ENCODE data around the gene SEMA4G. TPM values are rescaled to one million over a fixed set of nuclear protein-coding genes. Genes with fewer than 3 reads are reported as not detected.
"Not testable (repeated sequence)": the region's sequence is repeated elsewhere in the genome, so short reads cannot be mapped to it uniquely, and the experiment has no call there.

Gene SEMA4G
- total RNA-seq, 1 experiment from 2014 or later: 29.4 TPM

DNA sequence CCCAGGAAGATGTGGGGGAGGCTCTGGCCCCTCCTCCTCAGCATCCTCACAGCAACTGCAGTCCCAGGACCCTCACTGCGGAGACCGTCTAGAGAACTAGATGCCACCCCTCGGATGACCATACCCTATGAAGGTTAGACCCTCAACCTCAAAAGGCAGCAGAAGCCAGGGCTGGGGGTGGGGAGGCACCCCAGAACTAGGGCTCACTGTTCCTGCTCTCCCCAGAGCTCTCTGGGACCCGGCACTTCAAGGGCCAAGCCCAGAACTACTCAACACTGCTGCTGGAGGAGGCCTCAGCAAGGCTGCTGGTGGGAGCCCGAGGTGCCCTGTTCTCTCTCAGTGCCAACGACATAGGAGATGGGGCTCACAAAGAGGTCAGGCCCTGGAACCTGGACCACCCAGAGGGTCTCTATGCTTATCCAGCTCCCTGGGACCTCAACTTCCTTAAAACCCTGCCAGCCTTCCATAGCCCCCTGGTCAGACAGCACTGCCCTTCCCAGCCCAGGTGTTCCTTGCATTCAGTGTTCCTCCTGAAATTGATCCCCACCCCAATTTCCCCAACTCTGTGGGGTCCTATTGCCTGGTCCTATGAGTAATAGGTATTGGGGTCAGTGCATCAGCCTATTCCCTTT is 3.7 kb downstream of the SEMA4G start:
- POLR2A ChIA-PET: no interaction called here
- ATAC-seq: no peak
- H3K4me2 ChIP-seq (ENCODE audit: low read length): no peak overlapping the region
- H2AFZ ChIP-seq (ENCODE audit: low read depth, low read length, poor library complexity, severe bottlenecking): no peak overlapping the region
- no peaks in the 10 kb centered on the region for H3K27me3 ChIP-seq (ENCODE audit: insufficient read depth, low read length)
- no peak overlapping the region for H3K4me3 ChIP-seq (replicated peaks in 1 of 2; ENCODE audit: low read depth in 1 of 2, low read length in 2 of 2)
- BruUV-seq (replicated peaks): no TSS peak
- RAD21 ChIA-PET (ENCODE audit: low non-redundant PET in 1 of 2, low total read pairs in 2 of 2, uncharacterized antibody in 2 of 2, unreplicated experiment in 2 of 2): no interaction called here
- H3K9ac ChIP-seq (ENCODE audit: low read length): no peak overlapping the region
- no peaks in the 10 kb centered on the region for H3K9me3 ChIP-seq (ENCODE audit: control insufficient read depth in 1 of 2, insufficient read depth in 1 of 2, low read depth in 1 of 2, low read length in 2 of 2)
- intact Hi-C loops (cut with micrococcal nuclease): no loop called here
- no peak overlapping the region for H3K27ac ChIP-seq (ENCODE audit: low read depth, low read length)
- TF ChIP-seq ZBTB33 (IDR thresholded peaks at IDR 0.05; ENCODE audit: extremely low read depth, insufficient replicate concordance, low read length): no peak
- no peak for TF ChIP-seq YY1 (IDR thresholded peaks at IDR 0.05; ENCODE audit: extremely low read depth, insufficient replicate concordance, low read depth, low read length)
- TF ChIP-seq EZH2 (IDR thresholded peaks at IDR 0.05): no peak
- TF ChIP-seq ZFX (IDR thresholded peaks at IDR 0.05): no peak
- TF ChIP-seq CTCF (IDR thresholded peaks at IDR 0.05 in 2 of 3, conservative IDR thresholded peaks at IDR 0.05 in 1 of 3; ENCODE audit: borderline replicate concordance in 1 of 3, insufficient read depth in 1 of 3, low read depth in 2 of 3, low read length in 2 of 3): no peak
- TF ChIP-seq POLR2A (IDR thresholded peaks at IDR 0.05; ENCODE audit: borderline replicate concordance, extremely low read depth, insufficient read depth, insufficient read length): no peak
- no peak for TF ChIP-seq SIN3A (IDR thresholded peaks at IDR 0.05; ENCODE audit: low read depth)
- TF ChIP-seq EZH2phosphoT487 (IDR thresholded peaks at IDR 0.05; ENCODE audit: borderline replicate concordance): no peak
- CTCF ChIA-PET: interaction anchor here (0.6 kb wide), 1 partner anchor 187 kb away, joined by 3 read pairs; no protein-coding TSS in a partner anchor
- peaks cover 10 to 40% of the 10 kb centered on the region in 2 experiments; a peak in 3 of 4 replicates for H3K4me1 ChIP-seq (ENCODE audit: control insufficient read depth in 1 of 2, insufficient read depth in 2 of 2, low read length in 2 of 2)
- H3K9me2 ChIP-seq (ENCODE audit: insufficient read depth): no peaks in the 10 kb centered on the region
- H3K79me2 ChIP-seq (ENCODE audit: insufficient read depth, low read length): no peaks in the 10 kb centered on the region
- H3K36me3 ChIP-seq (ENCODE audit: control insufficient read depth in 1 of 2, insufficient read depth in 2 of 2, low read length in 2 of 2): 0 out of 4 replicates have a peak, but pooled peaks cover 0 to under 1% of the 10 kb centered on the region in 2 experiments
- DNase-seq (ENCODE audit: low read depth, low spot score): no peak
- no peaks in the 10 kb centered on the region for H4K20me1 ChIP-seq (ENCODE audit: insufficient read depth)

GRCh38 chr10:100975397-100975796 is 6.1 kb downstream of the SEMA4G start:
- H3K79me2 ChIP-seq (ENCODE audit: insufficient read depth, low read length); H3K4me3 ChIP-seq (replicated peaks in 1 of 2; ENCODE audit: low read depth in 1 of 2, low read length in 2 of 2); H4K20me1 ChIP-seq (ENCODE audit: insufficient read depth); H3K9ac ChIP-seq (ENCODE audit: low read length); CTCF ChIA-PET; RAD21 ChIA-PET (ENCODE audit: low non-redundant PET in 1 of 2, low total read pairs in 2 of 2, uncharacterized antibody in 2 of 2, unreplicated experiment in 2 of 2); POLR2A ChIA-PET; BruUV-seq (replicated peaks); intact Hi-C loops (cut with micrococcal nuclease); H3K9me2 ChIP-seq (ENCODE audit: insufficient read depth); ATAC-seq; H3K9me3 ChIP-seq (ENCODE audit: control insufficient read depth in 1 of 2, insufficient read depth in 1 of 2, low read depth in 1 of 2, low read length in 2 of 2); DNase-seq (ENCODE audit: low read depth, low spot score); H2AFZ ChIP-seq (ENCODE audit: low read depth, low read length, poor library complexity, severe bottlenecking); H3K4me2 ChIP-seq (ENCODE audit: low read length); H3K27me3 ChIP-seq (ENCODE audit: insufficient read depth, low read length); H3K27ac ChIP-seq (ENCODE audit: low read depth, low read length): not testable (repeated sequence)
- Histone ChIP-seq H3K4me1 (ENCODE audit: control insufficient read depth in 1 of 2, insufficient read depth in 2 of 2, low read length in 2 of 2) (peaks cover 10 to 23% of the 10 kb centered on the region in 2 experiments; a peak in 3 of 4 replicates), H3K36me3 (ENCODE audit: control insufficient read depth in 1 of 2, insufficient read depth in 2 of 2, low read length in 2 of 2) (peaks cover 0 to 13% of the 10 kb centered on the region in 2 experiments; a peak in 2 of 4 replicates)

All from HCT116 (cell line).